ENCODE data around the gene DOCK11.

DOCK11 gene

GRCh38 chrX:118528071-118528737 lies 32.6 kb downstream of the DOCK11 start:
- peak in 1 of 2 donors; percentile 17 for DNase-seq (ENCODE audit: low read depth in 2 of 2, low spot score in 1 of 2)

DNA sequence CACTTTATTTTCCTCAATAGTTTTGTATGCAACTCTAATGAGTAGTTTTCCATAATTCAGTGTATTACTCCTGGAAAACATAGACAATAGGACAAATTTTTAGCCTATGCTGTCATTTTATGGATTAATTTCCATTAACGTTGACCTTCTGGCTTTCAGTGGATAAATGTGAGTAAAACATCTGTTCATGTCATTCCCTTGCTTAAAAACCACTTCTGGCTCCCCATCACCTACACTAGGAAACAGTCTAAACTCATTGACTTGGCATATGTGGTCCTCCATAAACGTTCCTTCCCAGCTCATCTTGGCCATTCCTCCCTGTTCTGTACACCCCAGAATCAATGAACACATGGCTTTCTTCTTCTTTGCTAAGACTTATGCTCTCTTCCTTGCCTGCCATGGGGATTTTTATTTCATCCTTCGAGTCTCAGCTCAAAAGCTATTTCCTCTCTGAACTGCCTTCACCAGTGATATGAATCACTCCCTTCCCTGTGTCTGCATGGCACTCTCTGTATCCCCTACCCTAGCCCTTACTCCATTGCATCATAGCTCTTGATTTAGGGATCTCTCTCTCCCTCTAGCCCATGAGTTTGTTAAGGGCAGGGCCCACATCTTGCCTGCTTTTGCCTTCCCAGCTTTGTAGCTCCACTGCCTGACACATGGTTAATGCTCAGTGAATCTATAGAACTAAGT lies 34.8 kb downstream of the DOCK11 start:
- DNase-seq (ENCODE audit: low read depth in 2 of 2, low spot score in 1 of 2): no peak

- DNase-seq (ENCODE audit: low read depth in 2 of 2, low spot score in 1 of 2): no peak
Measured at GRCh38 chrX:118534716-118535493, 39.3 kb downstream of the DOCK11 start.

DNA sequence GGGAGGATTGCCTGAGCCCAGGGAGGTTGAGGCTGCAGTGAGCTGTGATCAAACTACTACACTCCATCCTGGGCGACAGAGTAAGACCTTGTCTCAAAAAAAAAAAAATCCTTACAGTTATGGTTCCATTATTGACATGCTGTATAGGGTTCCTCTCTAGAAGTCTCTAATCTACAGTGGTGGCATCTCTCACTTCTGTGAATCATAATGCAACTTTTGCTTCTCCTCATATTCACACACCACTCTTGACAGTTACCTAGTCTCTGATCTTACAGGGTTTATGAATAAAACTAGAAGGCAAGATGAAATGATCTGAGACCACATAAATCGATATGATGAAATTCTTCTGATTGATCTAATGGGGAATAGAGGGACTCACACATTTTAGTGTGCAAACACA lies 40.6 kb downstream of the DOCK11 start:
- no peak for DNase-seq (ENCODE audit: low read depth in 2 of 2, low spot score in 1 of 2)

DNA sequence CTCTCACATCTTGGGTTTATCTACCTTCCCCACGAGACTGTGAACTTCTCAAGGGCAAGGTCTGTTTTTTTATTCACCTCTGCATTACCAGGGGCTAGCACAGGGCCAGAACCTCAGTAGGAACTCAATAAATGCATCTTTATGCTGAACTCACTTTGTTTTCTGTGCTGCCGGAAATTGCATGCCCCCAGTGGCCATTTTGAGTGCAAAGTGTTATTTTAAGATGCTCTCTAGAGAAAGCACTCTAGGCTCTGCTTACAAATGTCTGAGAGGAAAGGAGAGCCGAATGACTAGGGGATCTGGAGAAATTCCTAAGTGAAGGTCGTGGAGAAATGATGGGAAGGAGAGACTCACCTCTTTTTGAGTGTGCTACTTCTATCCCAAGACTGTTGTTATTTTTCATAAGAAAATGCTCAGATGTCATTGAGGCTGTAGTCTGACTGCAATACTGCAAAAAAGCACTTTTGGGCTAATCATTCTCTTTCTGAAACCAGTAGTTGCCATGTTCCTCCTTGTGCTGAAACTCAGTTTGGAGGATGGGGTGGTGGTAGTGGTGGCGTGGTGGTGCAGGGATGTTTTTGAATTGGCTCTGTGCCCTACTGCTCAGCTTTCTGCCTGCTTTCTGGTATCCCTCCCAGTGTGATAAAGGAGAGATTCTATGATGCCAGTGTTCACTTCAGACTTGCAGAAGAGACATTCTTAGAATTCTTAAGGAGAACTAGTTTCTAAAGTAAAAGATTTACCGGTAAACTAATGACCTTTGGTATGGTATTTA lies 41.3 kb downstream of the DOCK11 start:
- peak in 1 of 2 donors; percentile 15 for DNase-seq (ENCODE audit: low read depth in 2 of 2, low spot score in 1 of 2)

DNA sequence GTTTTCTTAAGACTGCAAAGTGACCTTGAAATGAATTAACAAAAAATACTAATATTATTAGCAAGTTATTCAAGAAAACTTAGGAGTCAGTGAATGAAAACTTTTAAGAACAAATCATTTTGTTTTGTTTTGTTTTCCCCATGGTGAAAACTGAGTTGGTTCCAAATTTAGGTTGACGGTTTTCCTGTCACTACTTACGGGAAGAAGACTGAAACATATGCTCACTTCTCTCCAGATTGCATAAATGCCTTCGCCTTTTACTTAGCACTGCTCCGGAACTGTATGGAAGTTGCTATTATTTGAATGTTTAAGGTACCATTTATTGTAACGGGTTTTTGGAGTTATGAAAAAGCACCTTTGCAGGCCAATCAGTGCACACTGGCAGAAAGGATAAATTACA lies 42.8 kb downstream of the DOCK11 start:
- DNase-seq (ENCODE audit: low read depth in 2 of 2, low spot score in 1 of 2): no peak

DNA sequence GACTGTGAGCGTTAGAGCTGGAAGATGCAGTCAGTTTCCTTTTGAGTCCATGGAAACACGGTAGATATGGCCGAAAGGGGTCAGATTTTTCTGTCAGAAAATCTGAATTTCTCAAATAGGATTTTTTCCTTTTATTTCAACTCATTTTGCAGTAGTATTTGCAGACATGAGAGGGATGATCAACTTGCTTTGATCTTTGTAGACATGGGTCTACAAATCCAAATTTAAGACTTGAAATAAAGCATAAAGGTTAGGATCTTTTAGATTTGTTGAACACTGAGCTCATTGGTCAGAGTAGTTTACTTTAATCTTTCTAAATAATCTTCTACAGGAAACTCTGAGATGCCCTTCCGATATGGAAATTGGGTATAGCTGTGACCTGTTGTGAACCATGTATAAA lies 44.7 kb downstream of the DOCK11 start:
- DNase-seq (ENCODE audit: low read depth in 2 of 2, low spot score in 1 of 2): no peak

- no peak for DNase-seq (ENCODE audit: low read depth in 2 of 2, low spot score in 1 of 2)
Measured at GRCh38 chrX:118541482-118541881, 45.9 kb downstream of the DOCK11 start.

DNA sequence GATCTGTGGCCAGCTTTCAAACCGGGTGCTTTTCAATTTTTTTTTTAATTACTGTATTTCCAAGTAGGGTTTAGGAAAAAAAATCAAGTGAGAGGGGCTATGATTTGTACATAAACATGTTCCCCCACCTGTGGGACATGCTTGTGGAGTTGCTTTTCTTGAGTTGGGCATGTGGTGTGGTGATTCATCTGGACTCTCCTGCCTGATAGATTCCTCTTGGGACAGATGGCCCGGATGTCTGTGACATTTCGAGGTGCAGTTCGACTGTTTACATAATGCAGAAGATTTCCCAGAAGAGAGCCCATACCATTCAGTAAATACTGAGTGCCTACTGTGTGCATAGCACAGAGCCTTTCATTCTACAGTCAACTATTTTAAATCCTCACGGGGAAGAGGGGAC lies 49.9 kb downstream of the DOCK11 start:
- no peak for DNase-seq (ENCODE audit: low read depth in 2 of 2, low spot score in 1 of 2)

DNA sequence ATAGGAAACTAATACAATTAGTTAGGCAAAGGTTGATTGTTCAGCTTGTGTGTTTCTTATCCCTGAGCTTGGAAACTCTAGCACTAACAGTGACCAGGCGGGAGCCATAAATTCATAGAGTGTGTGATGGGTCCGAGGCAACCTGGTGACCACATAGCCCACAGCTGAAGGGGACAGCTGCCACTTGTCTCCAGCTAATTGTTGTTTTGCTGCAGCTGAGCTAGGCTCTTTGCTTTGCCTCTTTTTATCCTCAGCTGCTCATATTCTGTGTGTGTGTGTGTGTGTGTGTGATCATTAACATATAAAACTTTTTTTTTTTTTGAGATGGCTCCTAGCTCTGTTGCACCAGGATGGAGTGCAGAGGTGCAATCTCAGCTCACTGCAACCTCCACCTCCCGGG lies 53.2 kb downstream of the DOCK11 start:
- no peak for DNase-seq (ENCODE audit: low read depth in 2 of 2, low spot score in 1 of 2)

DNA sequence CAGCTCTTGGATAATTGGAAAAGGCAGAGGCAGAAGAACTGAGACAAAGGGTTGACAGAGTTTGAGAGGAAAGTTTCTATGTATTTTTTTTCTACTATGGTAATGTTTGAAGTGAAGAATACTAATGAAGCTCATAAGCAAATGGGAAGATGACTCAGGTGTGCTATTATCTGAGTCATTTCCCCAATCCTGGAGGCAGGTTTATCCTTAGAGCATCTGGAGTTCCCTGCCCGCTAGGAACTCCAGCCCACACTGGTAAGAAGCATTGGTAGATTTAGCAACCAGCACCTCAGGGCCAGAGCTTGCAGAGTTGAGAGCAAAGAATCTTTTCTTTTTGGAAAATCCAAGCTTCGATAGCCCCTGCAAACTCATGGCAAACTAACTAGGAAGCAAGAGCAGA lies 55.2 kb downstream of the DOCK11 start:
- DNase-seq (ENCODE audit: low read depth in 2 of 2, low spot score in 1 of 2): no peak

DNA sequence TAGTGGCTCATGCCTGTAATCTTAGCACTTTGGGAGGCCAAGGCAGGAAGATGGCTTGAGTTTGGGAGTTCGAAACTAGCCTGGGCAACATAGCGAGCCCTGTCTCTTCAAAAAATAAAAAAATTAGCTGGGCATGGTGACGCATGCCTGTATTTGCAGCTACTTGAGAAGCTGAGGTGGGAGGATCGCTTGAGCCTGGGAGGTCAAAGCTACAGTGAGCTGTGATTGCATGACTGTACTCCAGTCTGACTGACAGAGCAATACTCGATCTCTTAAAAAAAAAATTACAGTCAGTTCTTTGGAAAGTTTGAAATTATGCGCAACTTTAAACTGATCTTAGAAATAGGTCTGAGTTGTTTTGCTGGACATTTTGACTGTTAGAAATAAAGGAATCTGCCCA lies 55.8 kb downstream of the DOCK11 start:
- no peak for DNase-seq (ENCODE audit: low read depth in 2 of 2, low spot score in 1 of 2)

DNA sequence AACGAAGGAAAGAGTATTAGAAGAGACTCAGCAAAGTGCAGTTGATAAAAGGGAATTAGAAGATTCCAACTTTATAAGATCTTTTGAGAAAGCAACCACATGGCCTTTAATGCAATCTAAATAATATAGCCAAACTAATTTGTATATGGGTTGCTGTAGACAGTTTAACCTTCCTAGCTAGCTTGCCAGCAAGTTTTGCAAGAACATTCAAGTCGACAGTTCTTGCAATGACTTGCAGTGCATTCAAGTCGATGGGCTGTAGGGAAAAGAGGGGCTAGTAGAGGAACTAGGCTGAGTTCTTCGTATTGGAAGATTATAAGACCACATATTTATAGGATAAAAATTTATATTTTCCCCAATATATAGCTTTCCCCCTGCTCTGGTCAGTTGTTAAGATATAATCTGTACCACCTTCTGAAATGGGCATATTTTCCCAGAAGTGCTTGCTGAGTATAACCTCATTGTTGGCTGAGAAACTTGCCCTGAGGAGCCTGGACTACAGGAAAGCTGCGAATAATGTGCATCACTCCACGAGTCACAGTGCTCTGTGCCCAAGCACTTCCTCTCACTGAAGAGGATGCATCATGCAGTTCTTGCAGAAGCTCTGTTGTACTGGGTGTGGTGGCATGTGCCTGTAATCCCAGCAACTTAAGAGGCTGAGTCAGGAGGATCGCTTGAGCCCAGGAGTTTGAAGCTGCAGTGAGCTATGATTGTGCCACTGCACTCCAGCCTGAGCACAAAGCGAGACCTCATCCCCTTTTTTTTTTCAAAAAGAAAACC lies 56.7 kb downstream of the DOCK11 start:
- no peak for DNase-seq (ENCODE audit: low read depth in 2 of 2, low spot score in 1 of 2)

DNA sequence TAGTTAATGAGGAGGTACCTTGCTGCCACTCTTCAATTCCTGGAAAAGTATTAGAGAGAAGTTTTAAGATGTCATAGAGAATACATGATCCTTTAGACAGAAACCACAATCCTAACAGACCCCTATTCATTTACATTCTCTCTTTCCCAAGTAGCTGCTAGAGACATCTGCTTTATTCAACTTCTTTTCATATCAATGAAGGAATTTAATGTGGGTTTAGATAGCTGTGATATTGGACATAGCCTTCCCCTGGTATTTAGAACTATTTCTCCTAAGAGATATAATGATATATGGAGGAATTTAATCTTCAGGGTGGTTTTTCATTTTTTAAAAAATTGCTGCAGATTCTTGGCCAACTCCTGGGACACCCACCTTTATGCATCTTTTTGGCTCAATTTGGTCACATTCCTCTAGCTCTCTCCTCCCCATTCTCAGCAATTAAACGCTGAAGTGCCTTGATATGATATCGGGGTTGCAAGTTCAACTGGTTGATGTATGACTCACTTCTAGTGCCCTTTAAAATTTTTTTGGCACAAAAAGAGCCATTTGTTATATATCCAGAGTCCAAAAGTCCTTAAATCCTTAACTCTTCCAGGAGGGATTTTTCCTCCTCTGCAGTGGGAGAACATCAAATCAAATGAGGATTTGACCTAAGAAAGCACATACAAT lies 57.6 kb downstream of the DOCK11 start:
- DNase-seq (ENCODE audit: low read depth in 2 of 2, low spot score in 1 of 2): no peak

DNA sequence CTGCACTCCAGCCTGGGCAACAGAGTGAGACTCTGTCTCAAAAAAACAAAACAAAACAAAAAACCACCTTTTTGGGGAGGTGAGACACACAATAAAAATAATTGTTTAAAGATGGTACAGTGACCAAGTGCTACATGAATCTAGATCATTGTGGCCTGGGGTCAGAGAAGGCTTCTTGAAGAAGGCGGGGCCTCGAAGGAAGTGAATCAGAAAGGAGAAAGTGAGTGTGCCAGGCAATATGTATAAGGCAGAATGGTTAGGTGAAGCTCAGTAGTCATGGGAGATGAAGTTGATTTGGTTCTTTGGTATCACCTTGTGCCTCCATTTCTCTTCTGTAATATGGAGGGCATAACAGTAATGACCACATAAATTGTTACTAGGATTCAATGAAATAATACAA lies 58.9 kb downstream of the DOCK11 start:
- no peak for DNase-seq (ENCODE audit: low read depth in 2 of 2, low spot score in 1 of 2)

- no peak for DNase-seq (ENCODE audit: low read depth in 2 of 2, low spot score in 1 of 2)
Measured at GRCh38 chrX:118558926-118559325, 63.3 kb downstream of the DOCK11 start.

DNA sequence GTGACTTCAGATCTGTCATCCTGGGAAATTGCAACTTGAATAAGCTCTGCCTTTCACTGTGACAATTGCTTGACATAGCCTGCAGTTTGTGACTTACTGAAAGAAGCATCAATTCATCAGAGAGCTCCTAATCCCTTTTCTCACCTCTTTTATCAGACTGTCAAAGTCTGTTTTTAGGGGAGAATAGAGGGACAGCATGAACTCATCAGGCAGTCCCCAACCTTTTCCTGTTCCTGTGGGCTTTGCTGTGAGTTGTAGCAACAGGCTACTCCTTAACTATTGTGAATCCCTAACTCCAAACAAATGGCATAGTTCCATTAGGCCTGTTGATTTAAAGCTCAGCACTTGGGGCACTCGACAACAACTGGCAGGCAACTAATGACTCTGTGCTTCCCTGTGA lies 64.9 kb downstream of the DOCK11 start:
- no peak for DNase-seq (ENCODE audit: low read depth in 2 of 2, low spot score in 1 of 2)

DNA sequence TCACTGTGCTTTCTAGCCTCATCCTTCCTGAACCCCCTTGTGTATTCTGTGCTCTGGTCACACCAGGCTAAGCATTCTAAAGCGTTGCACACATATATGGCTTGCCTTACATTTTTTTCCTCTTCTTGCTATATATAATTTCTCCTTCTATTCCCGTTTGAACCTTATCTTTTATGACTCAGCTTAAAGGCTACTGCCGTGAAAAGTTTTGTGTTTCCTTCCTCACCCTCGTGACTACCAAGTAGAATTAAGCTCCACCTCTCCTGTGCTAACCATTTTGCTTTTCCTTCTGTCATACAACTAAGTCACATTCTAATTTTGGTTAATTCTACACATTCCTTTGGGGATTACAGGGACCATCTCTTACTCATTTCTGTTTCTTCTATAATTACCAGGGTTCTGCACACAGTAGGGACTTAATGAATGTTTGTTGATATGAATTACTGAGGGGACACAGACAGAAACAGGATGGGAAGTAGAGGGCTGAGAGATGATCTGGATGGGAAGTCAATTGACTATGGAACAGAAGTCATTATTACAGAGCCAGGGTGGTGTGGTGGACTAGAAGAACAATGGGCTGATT lies 67.1 kb downstream of the DOCK11 start:
- no peak for DNase-seq (ENCODE audit: low read depth in 2 of 2, low spot score in 1 of 2)

- no peak for DNase-seq (ENCODE audit: low read depth in 2 of 2, low spot score in 1 of 2)
Measured at GRCh38 chrX:118564498-118564897, 68.9 kb downstream of the DOCK11 start.

DNA sequence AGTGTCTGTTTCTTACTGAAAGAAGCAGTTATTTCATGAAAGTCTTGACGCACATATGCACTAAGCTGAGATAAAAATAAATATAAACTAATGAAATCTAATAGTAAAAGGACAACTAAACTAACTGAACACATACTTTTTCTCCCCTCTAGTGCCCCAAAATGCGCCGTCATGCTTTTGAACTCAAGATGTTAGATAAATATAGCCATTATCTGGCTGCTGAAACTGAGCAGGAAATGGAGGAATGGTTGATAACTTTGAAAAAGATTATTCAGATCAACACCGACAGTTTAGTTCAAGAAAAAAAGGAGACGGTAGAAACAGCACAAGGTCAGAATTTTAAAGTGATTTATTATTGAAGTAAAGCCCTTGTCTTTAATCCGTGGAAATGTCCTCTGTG lies 70.2 kb downstream of the DOCK11 start:
- no peak for DNase-seq (ENCODE audit: low read depth in 2 of 2, low spot score in 1 of 2)

All from stimulated activated CD8-positive, alpha-beta memory T cell treated with anti-CD3 and anti-CD28 coated beads, Interleukin-4, amount 100 ng/mL, for 4 hours (primary cell).